ENCODE data around the gene SETD2.

GRCh38 chr3:47130557-47130956 lies 33.4 kb downstream of the SETD2 start:
- no peak for TF ChIP-seq CTCF (conservative IDR thresholded peaks at IDR 0.05; ENCODE audit: low read depth, low read length)
- no peak for TF ChIP-seq EZH2phosphoT487 (IDR thresholded peaks at IDR 0.05; ENCODE audit: borderline replicate concordance, low read length)
